GM19043 (cell line): ENCODE measurements around the gene SLC38A10.

ENCODE experiments used
- ATAC-seq: cut with Tn5 transposase; IDR thresholded peaks from one replicate; pipeline ENCODE4 v1.9.1; 2021; ENCODE audit warnings: low read depth; ENCODE audit not compliant: unreplicated experiment

The SLC38A10 gene

DNA sequence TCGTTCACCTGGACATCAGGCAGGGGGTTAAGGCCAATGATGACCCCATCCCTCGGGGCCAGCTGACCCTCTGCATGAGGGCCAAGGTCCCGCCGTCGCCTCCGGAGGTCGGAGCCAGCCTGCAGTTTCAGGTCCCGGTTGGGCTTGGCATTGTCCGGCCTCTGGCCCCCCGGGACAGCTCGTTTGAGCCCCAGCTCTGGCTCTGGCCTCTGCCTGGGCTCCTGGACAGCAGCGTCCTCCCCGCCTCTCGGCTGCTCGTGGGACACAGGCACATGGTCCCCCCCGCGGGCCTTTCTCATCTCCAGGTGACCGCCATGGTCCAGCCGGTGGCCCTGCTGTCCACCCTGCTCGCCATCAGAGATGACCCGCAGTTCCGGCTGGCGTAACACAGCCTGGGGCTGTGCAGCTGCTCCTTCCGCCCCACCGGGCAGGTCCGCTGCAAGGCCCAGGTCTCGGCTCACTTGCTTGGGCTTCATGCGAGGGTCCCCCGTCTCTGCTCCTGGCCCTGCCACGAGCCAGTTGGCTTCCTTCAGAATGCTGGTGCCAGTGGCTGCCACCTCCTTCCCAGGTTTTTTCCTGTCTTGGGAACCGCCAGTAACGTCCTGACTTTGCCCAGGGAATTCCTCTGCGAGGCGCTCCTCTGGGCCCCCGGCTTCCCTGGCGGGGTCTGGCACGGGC lies 49.3 kb downstream of the SLC38A10 start:
- ATAC-seq: no peak

DNA sequence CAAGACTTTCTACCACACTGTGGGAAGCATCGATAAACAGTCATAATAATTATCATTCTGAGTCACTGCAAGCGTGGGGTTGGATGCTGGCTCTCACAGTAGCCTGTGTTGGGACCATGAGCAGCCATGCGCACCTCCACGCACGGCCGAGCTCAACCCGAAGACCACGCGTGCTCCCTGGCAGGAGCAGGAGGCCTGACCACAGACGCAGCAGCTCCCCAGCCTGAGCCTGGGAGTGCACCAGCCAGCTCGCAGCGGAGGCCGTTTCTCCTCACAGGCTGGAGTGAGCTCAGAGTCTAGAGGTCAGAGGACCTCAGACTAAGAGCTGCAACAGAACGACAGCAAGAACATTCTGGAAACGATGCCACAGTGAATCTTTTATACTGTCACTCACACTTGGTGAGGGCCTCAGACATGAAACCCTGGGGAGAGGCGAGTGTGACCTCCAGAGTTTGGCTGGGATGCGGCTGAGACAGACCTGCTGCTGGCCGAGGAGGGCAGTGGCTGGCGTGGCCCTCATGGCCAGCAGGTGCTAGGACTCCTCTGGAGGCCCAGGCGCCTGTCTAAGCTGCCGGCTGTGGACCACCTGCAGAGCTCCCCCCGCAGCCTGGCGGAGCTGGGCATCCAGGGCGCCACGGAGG lies 50.0 kb downstream of the SLC38A10 start:
- no peak for ATAC-seq

DNA sequence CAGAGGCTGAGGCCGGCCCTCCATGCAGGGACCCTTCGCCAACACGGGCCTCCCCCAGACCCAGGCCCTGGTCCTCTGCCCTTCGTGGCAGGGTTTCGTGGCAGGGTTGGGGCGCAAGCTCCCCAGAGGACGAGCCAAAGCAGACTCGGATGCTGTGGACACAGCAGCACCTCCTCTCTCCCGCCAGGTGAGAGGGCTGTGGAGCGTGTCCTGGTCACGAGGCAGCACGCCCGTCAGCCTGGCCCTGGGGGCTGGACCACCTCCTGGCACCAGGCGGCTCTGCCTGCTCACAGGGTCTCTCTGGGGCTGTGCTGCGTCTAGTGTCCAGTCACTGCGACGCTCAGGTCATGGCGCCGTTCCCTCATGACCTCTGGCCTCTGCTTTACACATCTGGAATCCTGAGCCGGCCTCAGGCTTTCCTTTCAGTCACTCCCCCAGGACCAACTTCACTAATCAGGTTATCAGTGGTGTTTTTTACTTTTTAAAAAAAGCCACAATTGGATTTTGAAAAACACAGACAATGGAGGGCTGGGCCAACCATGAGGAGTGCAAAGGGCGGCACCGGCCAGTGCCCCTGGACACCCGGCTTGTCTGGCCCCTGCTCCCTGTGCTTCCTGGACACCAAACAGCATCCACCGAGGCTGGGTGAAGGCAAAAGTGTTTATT lies 50.6 kb downstream of the SLC38A10 start:
- ATAC-seq: no peak

DNA sequence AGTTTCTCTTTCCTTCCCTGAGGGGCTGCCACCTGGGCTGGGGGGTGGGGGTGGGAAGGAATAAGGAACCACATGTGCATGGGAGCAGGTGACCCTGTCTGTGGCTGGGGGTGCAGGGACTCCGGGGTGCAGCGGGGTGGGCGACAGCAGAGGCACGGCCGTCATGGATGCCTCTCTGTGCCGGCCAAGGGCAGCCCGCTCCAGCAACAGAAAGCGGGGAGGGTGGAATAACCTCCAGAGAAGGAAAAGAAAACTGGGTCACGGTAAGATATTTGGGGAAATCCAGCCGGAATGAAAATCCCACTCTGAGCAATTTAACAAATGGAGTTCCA lies 51.8 kb downstream of the SLC38A10 start:
- ATAC-seq: no peak

DNA sequence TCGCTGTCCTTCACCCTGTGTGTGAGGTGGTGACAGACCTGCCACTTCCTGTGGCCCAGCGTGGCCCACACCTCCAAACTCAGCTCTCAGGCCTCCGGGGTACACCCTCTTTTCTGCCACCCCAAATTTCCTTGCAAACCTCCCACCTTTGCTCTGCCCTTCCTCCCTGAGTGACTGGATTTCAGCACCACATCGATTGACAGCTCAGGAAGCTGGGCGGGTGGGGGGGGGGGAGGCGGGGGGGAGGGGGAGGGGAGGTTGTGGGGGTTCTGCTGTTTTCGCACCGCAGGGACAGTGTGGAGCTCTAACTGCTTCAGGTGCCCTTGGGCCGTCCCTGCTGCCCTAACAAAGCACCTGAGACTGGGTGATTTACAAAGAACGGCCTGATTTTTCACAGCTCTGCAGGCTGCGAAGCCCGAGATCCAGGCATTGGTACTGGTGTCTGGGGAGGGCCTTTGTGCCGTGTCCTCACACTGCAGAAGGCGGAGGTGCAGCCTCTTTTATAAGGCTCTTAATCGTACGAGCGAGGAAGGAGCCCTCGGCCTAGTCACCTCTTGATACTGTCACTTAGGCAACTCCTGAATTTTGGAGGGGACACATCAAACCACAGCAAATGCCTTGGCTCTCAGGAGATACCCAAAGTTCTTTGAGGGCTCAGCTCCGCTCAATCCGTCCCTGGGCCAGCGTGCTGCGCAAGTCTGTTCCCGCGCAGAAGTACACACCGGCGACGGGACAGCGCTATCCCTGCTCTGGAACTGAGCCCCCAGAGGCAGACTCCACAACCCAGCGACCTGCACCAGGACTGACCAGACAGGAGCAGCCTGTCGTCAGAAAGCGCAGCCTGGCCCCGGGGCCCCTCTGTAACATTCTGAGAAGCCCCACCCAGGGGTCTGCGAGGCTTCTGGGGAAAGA lies 52.4 kb downstream of the SLC38A10 start:
- no peak for ATAC-seq

DNA sequence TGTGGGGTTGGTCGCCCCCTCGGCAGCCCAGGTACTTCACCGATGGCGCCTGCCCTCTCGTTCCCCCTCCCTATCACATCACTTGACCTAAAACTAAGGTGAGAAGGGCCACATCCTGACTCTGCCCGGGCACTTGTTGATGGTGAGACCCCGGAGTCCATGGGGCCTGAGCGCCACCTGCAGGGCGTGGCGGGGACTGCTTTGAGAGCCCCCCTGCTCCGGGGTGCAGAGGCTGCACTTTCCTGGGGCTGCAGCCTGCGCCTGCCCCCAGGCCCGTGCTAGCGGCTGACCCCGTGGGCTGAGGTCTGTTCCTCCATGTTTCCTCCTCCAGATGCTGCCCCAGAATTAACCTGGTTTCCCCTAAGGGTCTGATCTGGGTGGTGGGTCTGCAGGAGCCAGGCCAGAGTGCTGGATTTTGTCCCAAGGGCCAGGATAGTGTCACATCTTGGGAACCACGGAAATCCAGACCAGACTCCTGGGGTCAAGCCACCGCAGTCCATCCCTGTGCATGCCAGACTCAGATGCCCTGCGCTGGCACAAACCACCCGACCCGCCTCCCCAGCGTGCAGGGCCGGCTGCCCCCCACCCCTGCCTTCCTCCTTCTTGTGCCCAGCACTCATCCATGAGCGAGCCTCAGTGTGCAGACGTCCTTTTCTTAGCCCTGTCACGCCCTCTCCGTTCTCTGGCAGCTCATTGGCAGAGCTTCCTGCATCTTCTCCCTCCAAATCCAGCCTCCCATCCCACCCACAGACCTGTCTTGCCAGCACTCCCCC lies 53.3 kb downstream of the SLC38A10 start:
- no peak for ATAC-seq

DNA sequence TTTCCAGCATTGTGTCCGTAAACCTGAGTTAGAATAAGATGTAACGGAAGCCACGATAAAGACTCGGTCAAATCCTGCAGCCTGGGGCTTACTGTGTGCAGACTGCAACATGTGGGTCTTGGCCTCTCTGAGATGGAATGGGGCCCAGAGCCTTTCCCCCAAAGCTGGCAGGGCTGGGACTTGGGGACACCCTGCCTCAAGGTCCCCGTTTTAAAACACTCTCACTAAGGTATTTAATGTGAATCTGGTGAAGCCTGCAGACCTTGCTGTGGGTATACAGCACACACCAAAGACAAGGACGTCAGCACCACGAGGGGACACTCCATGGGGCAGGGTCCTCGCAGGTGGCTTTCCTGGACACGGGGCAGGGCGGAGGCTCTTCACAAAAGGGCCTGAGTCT lies 53.9 kb downstream of the SLC38A10 start:
- ATAC-seq: no peak

DNA sequence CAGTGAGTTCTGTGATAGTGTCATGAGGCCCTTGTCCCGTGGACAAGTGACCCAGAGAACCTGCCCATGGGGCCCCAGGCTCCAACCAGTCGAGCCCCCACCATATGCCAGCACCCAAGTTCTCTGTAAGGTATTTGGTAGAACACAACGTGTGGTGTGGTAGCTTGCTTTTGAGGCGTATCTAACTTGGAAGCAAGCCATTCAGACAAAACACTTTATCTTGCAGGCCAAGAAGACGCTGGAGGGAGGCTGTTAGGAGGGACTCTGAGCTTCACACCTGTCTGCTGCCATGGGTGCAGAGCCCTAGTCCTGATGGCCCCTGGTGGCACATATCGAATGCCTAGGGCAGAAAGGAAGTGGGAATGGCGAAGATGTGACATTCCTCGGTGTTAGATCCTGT lies 54.3 kb downstream of the SLC38A10 start:
- ATAC-seq: no peak

DNA sequence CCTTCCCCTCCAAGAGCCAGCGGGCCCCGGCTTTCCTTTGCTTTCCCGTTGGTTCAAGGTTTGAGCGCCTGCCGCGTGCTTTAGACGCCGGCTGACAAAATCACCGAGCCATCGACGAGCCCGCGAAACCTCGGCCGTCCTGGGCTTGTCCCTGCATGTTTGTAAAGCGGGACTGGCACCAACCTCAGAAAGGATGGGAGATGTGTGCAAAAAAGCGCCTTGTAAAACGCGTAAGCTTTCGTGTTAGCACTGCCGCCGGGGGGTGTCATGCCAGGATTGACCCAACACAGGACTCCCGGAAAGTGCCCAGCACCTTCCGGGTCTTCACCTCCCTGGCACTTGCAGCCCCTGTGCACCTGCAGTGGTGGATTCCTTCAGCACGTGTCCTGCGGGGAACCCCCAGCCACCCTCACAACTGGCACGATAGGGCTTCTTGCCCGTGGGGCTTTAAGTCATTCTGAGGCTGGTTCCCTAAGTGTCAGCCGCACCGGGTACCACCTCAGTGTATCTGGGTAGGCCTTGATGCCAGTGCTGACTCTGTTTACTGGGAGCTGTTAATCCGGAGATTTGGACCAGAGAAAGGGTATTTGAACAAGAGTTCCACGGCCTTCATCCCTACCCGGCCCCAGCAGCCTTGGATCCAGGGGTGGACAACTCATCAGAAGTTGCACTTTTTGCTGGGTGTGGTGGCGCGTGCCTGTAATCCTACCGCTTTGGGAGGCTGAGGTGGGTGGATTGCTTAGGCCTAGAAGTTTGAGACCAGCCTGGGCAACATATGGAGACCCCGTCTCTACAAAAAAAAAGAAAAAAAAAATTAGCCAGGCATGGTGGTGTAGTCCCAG lies 55.2 kb downstream of the SLC38A10 start:
- no peak for ATAC-seq

DNA sequence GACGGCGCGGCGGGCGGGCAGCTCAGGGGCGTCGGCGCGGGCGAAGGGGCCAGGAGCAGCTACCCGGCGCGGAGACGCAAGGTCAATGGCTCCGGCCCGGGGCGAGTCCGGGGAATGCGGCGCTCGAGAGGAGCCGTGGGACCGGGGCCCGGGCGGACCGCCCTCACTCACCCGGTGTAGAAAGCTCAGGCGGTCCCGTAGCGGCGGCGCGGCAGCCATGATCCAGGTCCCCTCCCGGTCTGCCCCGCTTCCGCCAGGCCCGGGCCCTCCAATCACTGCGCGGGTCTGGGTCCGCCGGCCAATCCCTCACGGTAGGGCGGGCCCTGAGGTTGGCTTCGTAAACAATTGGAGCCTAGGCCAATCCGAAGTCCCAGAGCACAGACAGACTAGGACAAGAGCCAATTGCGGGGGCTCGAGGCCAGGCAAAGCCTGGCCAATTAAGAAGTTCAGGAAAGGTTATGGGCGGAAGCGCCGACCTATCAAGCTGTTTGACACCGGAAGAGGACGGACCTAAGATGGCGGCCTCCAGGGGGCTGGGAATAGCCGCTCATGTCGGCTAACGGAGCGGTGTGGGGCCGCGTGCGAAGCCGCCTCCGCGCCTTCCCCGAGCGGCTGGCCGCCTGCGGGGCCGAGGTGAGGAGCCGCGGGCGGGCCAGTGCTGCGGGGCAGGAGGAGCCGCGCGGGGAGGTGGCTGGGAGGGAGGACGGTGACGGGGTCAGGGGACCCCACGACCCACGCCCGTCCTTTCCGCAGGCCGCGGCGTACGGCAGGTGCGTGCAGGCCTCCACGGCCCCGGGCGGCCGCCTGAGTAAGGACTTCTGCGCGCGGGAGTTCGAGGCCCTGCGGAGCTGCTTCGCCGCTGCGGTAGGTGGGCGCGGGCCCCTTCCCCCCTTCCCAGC lies 56.0 kb downstream of the SLC38A10 start, which contains the start of the genes NDUFAF8 and TEPSIN:
Gene NDUFAF8, plus strand, starts transcription at position 504 of the 899 bp plus-strand sequence. Its CDS starts 46 bp downstream, at position 550.
Gene TEPSIN, minus strand, starts transcription at position 241 of the 899 bp plus-strand sequence. Its CDS starts 22 bp downstream, at position 219.
- ATAC-seq: peak; percentile 87

DNA sequence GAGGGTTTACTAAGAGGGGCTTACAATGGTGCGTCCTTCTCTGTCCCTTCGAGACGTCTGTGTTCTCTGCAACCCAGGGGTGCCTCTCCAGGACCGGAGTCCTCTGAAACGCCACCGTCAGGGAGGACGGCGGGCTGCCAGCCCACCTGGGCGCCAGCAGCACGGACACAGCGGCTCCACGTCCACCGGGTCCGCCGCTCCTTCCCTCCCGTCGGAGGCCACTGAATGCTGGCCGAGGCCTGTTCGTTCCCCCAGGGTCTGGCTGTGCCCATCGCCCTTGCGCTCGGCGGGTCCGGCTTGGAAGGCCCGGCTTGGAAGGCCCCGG lies 56.7 kb downstream of the SLC38A10 start:
- ATAC-seq: no peak

DNA sequence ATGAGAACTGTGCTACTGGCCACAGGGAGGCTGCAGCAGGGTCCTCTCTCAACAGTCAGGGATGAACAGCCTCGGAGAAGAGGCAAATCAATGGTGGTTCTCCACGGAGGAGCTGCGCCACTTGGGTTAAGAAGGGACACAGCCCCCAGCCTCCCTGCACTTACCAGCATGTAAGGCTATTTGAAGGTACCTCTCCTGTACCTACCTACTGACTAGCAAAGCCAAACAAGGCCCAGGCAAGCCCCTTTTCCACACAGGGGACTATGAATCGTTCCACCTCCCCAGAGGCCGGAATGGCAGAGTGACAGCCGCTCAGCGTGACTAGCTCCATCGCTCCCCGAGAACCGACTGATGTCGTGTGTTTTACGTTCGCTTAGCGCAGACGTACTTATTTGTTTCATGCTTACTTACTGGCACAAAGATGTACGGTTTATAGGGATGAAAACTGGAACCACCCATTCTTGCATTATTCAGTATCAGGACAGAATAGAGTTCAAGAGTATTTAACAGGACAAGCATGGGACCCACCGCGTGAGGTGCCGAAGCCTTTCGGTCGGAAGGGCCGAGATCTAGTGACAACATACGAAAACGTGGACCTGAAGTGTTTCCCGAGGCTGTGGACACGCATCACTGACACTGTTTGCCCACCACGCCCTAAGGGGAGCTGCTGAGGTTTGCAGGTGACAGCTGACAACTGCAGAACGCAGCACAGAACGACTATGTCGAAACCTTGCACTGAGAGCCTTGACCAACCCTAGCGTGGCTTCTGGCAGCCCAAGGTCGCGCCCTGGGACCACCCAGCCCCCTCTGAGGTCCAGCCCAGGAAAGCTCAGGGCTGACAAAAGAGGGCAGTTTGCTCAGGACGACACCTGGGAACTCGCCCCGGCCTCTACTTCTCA lies 57.3 kb downstream of the SLC38A10 start:
- ATAC-seq: no peak

DNA sequence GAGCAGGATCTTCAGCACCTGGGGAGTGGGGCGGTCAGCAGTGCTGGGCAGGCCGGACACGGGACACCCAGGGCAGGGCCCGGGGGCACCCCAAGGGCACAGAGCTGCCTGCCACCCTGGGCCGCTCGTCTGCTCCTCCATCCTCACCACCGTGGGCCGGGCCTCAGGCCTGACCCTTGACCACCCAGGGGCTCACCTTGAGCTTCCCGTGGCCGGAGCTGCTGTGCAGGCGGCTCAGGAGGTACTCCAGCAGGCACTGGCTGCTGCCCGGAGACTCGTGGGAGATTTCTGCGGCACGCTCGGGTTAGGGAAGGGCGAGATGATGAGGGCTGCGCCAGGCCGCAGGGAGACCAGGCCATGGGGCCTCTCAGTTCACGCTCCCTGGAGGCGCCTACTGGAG lies 58.3 kb downstream of the SLC38A10 start:
- ATAC-seq: no peak

DNA sequence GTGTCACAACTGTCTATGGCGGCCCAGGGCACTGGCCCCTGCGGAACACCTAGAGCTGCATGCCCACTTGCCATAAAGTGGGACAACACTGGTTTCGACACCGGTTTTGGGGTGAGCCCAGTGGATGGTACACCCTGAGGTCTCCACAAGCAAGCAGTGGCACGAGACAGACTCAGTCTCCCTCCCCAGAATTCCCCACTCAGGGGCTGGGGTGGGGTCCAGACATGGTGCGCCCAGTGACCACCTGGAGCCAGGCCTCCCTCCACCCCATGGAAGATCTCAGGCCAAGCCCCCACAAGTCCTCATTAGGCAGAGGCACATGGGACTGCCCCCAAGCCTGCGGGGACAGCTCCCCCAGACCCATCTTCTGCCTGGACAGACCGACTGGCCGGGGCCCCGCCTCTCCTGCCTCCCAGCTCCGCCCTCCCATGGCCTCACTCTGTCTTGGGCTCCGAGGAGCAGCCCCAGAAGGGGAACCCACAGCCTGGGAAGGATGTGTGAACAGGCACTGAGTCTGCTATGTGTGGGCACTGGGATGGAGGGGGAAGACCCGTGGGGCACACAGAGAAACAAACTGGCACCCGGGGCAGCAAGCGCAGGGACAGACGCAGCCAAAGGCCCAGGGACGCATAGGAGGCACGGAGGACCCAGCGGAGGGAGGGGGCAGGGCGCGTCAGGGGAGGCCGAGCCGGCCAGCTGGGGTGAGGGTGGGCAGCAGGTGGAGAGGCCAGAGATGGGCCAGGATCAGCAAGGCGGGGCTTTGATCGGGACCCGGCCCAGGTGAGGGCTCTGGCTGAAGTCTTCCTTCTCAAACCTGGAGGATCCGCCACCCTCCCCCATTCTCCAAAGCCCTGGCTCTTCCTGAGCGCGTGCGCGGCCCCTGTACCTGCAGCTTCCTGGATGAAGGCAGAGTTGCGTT lies 59.0 kb downstream of the SLC38A10 start:
- ATAC-seq: no peak

DNA sequence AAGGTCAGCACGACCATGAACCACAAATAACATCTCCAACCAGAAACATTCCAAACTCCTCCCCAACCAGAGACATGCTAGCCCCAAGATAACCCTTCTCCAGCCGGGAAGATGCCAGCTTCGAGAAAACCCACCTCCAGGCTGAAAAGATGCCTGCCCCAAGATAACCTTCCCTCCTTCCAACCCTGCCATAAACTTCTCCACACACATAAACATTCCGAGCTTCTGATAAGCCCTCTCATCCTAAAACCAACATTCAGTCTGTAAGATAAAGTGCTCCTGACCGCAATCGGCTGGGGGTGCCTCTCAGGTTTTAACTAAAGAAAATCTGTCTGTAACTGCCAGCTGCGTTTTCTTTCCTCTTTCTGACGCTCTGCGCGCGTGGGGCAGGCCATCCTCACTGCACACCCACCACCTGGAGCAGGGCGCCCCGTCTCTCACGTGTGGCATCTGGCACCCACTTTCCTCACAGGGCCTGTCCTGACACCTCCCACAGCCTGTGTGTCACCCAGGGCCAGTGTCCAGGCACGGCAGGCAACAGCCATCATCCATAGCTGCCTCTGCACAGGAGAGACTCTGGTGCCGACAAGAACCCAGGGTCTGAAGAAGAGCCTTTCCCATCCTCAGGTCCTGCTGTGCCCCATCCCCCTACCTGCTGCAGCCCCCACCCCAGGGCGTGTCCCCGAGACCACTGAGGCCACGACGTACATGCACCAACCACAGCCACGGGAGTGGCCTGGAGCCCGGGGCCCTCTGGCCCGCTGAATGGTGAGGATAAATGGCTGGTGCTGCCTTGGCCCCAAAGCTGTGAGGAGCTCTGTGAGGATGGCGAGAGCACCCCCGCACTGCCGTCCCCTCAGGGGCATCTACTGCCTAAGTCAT lies 59.9 kb downstream of the SLC38A10 start:
- no peak for ATAC-seq
